H1 (cell line): ENCODE results near the gene VEPH1. TPM values are rescaled to one million over a fixed set of nuclear protein-coding genes. Genes with fewer than 3 reads are reported as not detected.

ENCODE experiments used
- CTCF ChIA-PET: fragments of 300-600 bp; sonication (Branson Sonifier 250); formaldehyde crosslinking; loops from one replicate; lab custom pipeline; 2021; ENCODE audit not compliant: partially characterized antibody; lab: Charles Lee
- POLR2A ChIA-PET: fragments of 300-600 bp; sonication (Branson Sonifier 250); formaldehyde crosslinking; loops from one replicate; lab custom pipeline; 2021; ENCODE audit warnings: inconsistent platforms; ENCODE audit not compliant: partially characterized antibody; lab: Charles Lee
- DNase-seq, 2 experiments: peaks; one replicate each; pipeline versions ENCODE4 v3.0.0 to v3.0.0-alpha.2; 2010 to 2022; ENCODE audit warnings: low spot score in 2 of 2, low read depth in 1 of 2, mixed read lengths in 1 of 2
- FAIRE-seq: peaks from 2 replicates; lab custom pipeline; 2011; peaks lifted over from hg19 to GRCh38; lab: Jason Lieb, UNC
- H2AFZ ChIP-seq: 2 replicates; pipeline ENCODE4 v1.8.1; 2012; ENCODE audit warnings: low read length, inconsistent platforms
- H2AK5ac ChIP-seq: 2 replicates; pipeline ENCODE4 v1.6.1; 2013; ENCODE audit warnings: low read depth, low read length
- H2BK120ac ChIP-seq: replicated peaks from 2 replicates; pipeline ENCODE3; 2013; ENCODE audit warnings: low read depth, low read length, inconsistent platforms
- H2BK12ac ChIP-seq: 2 replicates; pipeline ENCODE4 v1.6.1; 2013; ENCODE audit warnings: low read depth, low read length
- H2BK15ac ChIP-seq: 2 replicates; pipeline ENCODE4 v1.6.1; 2013; ENCODE audit warnings: low read length
- H2BK20ac ChIP-seq: 2 replicates; pipeline ENCODE4 v1.6.1; 2013; ENCODE audit warnings: low read length
- H2BK5ac ChIP-seq: 2 replicates; pipeline ENCODE4 v1.6.1; 2013; ENCODE audit warnings: low read depth, low read length
- H3K14ac ChIP-seq: 2 replicates; pipeline ENCODE4 v1.6.1; 2013; ENCODE audit warnings: inconsistent platforms; ENCODE audit not compliant: insufficient read length
- H3K18ac ChIP-seq: 2 replicates; pipeline ENCODE4 v1.6.1; 2013; ENCODE audit warnings: low read length; ENCODE audit errors: extremely low read depth
- H3K23ac ChIP-seq: 2 replicates; pipeline ENCODE4 v1.6.1; 2013; ENCODE audit warnings: inconsistent platforms; ENCODE audit not compliant: insufficient read length
- H3K23me2 ChIP-seq: 2 replicates; pipeline ENCODE4 v1.6.1; 2013; ENCODE audit warnings: low read depth, low read length
- H3K27ac ChIP-seq: 2 replicates; pipeline ENCODE4 v1.6.1; 2011; ENCODE audit warnings: low read depth, low read length, inconsistent platforms
- H3K27me3 ChIP-seq, 4 experiments: replicated peaks in 1 of 4; 1 replicate in 1 of 4; 2 replicates in 3 of 4; pipeline versions ENCODE4 v1.6.1 to v1.8.1; 2011 to 2013; ENCODE audit warnings: low read length in 3 of 4, mild to moderate bottlenecking in 3 of 4, inconsistent platforms in 2 of 4, mixed read lengths in 2 of 4, moderate library complexity in 1 of 4; ENCODE audit not compliant: control insufficient read depth in 3 of 4, insufficient read depth in 3 of 4; ENCODE audit errors: extremely low read depth in 1 of 4
- H3K36me3 ChIP-seq, 4 experiments: 2 replicates each; pipeline versions ENCODE4 v1.6.1 to v1.8.1; 2011 to 2013; ENCODE audit warnings: mild to moderate bottlenecking in 4 of 4, low read length in 3 of 4, moderate library complexity in 2 of 4, control low read depth in 1 of 4, inconsistent platforms in 1 of 4; ENCODE audit not compliant: insufficient read depth in 4 of 4, control insufficient read depth in 2 of 4
- H3K4ac ChIP-seq: replicated peaks from 2 replicates; pipeline ENCODE3; 2013; ENCODE audit warnings: low read length, low read depth, mixed read lengths, inconsistent platforms; ENCODE audit not compliant: insufficient read length
- H3K4me1 ChIP-seq, 4 experiments: replicated peaks in 1 of 4; 1 replicate in 1 of 4; 2 replicates in 3 of 4; pipeline versions ENCODE4 v1.6.1 to v1.8.1; 2011 to 2013; ENCODE audit warnings: low read length in 3 of 4, inconsistent platforms in 2 of 4, mixed read lengths in 1 of 4; ENCODE audit not compliant: insufficient read depth in 4 of 4, control insufficient read depth in 3 of 4
- H3K4me2 ChIP-seq, 2 experiments: 2 replicates each; pipeline versions ENCODE4 v1.6.1 to v1.8.1; 2011 to 2013; ENCODE audit warnings: low read depth in 2 of 2, low read length in 2 of 2, control low read depth in 1 of 2, inconsistent platforms in 1 of 2, mild to moderate bottlenecking in 1 of 2; ENCODE audit not compliant: insufficient read depth in 1 of 2
- H3K4me3 ChIP-seq, 4 experiments: fragments of 200-600, 300-600 bp in 1 of 4; sonication (generic), shearing (Covaris generic), sonication (Bioruptor Twin) in 1 of 4; 2 replicates each; pipeline versions ENCODE4 v1.5.1 to v1.8.1; 2011 to 2016; ENCODE audit warnings: low read length in 4 of 4, low read depth in 3 of 4, control low read depth in 2 of 4, inconsistent platforms in 2 of 4, mild to moderate bottlenecking in 2 of 4, mixed read lengths in 1 of 4, moderate library complexity in 1 of 4; ENCODE audit not compliant: insufficient read depth in 2 of 4; ENCODE audit errors: extremely low read depth in 1 of 4
- H3K56ac ChIP-seq: replicated peaks from 2 replicates; pipeline ENCODE3; 2013; ENCODE audit warnings: low read depth, mild to moderate bottlenecking, mixed read lengths, low read length, inconsistent platforms; ENCODE audit not compliant: insufficient read length
- H3K79me1 ChIP-seq: 2 replicates; pipeline ENCODE4 v1.6.1; 2013; ENCODE audit warnings: low read depth, low read length, control low read depth
- H3K79me2 ChIP-seq, 2 experiments: 2 replicates each; pipeline versions ENCODE4 v1.6.1 to v1.8.1; 2012 to 2013; ENCODE audit warnings: low read length in 2 of 2, mild to moderate bottlenecking in 2 of 2, inconsistent platforms in 1 of 2; ENCODE audit not compliant: insufficient read depth in 2 of 2, control insufficient read depth in 1 of 2
- H3K9ac ChIP-seq, 4 experiments: replicated peaks in 1 of 4; 1 replicate in 1 of 4; 2 replicates in 3 of 4; pipeline versions ENCODE4 v1.6.1 to v1.8.1; 2011 to 2013; ENCODE audit warnings: low read depth in 3 of 4, low read length in 3 of 4, control low read depth in 2 of 4, mild to moderate bottlenecking in 2 of 4, moderate library complexity in 2 of 4, inconsistent platforms in 1 of 4; ENCODE audit errors: extremely low read depth in 1 of 4
- H3K9me3 ChIP-seq, 2 experiments: 2 replicates each; pipeline versions ENCODE4 v1.6.1 to v1.8.1; 2012 to 2013; ENCODE audit warnings: mild to moderate bottlenecking in 2 of 2, moderate library complexity in 2 of 2, control low read depth in 1 of 2, inconsistent platforms in 1 of 2, low read depth in 1 of 2, low read length in 1 of 2, mixed read lengths in 1 of 2; ENCODE audit not compliant: insufficient read depth in 2 of 2
- H4K20me1 ChIP-seq, 2 experiments: replicated peaks in 1 of 2; 2 replicates each; pipeline versions ENCODE3 to v1.8.1; 2011 to 2013; ENCODE audit warnings: inconsistent platforms in 2 of 2, low read length in 2 of 2, mild to moderate bottlenecking in 1 of 2; ENCODE audit not compliant: insufficient read depth in 2 of 2, control insufficient read depth in 1 of 2
- H4K5ac ChIP-seq: 2 replicates; pipeline ENCODE4 v1.6.1; 2013; ENCODE audit warnings: low read length, low read depth, mixed read lengths, inconsistent platforms; ENCODE audit not compliant: insufficient read length
- H4K8ac ChIP-seq: 2 replicates; pipeline ENCODE4 v1.8.0; 2013; ENCODE audit warnings: mild to moderate bottlenecking, moderate library complexity, low read length, inconsistent platforms; ENCODE audit not compliant: insufficient read depth; ENCODE audit errors: extremely low read depth
- H4K91ac ChIP-seq: replicated peaks from 2 replicates; pipeline ENCODE3; 2013; ENCODE audit warnings: low read length, mixed read lengths, inconsistent platforms; ENCODE audit not compliant: insufficient read length
- CHD2 ChIP-seq: IDR thresholded peaks from 2 replicates; pipeline ENCODE4 v1.6.1; 2012; ENCODE audit warnings: low read length, improper control_type of control experiment
- NANOG ChIP-seq: IDR thresholded peaks from 2 replicates; pipeline ENCODE4 v1.6.1; 2011; ENCODE audit warnings: low read length, low read depth, mild to moderate bottlenecking, inconsistent platforms; ENCODE audit not compliant: insufficient read depth, poor library complexity, severe bottlenecking
- NRF1 ChIP-seq: IDR thresholded peaks from 2 replicates; pipeline ENCODE4 v1.6.1; 2011; ENCODE audit warnings: mild to moderate bottlenecking, low read depth, low read length, improper control_type of control experiment
- RAD21 ChIP-seq, 2 experiments: IDR thresholded peaks in 1 of 2; conservative IDR thresholded peaks in 1 of 2; 2 replicates each; pipeline ENCODE4 v1.6.1; 2011; ENCODE audit warnings: low read depth in 2 of 2, low read length in 2 of 2, improper control_type of control experiment in 1 of 2, inconsistent platforms in 1 of 2, mild to moderate bottlenecking in 1 of 2, moderate library complexity in 1 of 2
- SP2 ChIP-seq: IDR thresholded peaks from 2 replicates; pipeline ENCODE4 v1.6.1; 2012; ENCODE audit warnings: mild to moderate bottlenecking, low read length, inconsistent platforms
- TAF7 ChIP-seq: optimal IDR thresholded peaks from 2 replicates; pipeline ENCODE3; 2011; ENCODE audit warnings: low read depth, mild to moderate bottlenecking, inconsistent platforms, low read length, moderate library complexity, borderline replicate concordance
- TBP ChIP-seq: IDR thresholded peaks from 2 replicates; pipeline ENCODE4 v1.6.1; 2011; ENCODE audit warnings: low read depth, low read length, improper control_type of control experiment
- TEAD4 ChIP-seq: IDR thresholded peaks from 2 replicates; pipeline ENCODE4 v1.6.1; 2012; ENCODE audit warnings: low read depth, low read length, inconsistent platforms, mixed read lengths
- WGBS, 2 experiments: shearing (Covaris generic) in 1 of 2; methylation state at CpG; one replicate each; pipeline versions ENCODE4 v1.1.6 to v1.1.7; 2013 to 2015; ENCODE audit warnings: low lambda C conversion rate in 2 of 2, mixed read lengths in 2 of 2, inconsistent platforms in 1 of 2, low coverage in 1 of 2, missing lambda C conversion rate in 1 of 2; ENCODE audit not compliant: insufficient replicate concordance in 2 of 2, insufficient coverage in 1 of 2, insufficient read length in 1 of 2; ENCODE audit errors: extremely low coverage in 1 of 2, missing lambda C conversion rate in 1 of 2; 5-methylcytosine and 5-hydroxymethylcytosine counted together
- polyA plus RNA-seq, 7 experiments: library from polyadenylated mRNA; depleted of rRNA in 3 of 7; stranded (reverse) in 5 of 7; unstranded in 2 of 7; fragments of >200 nt in 5 of 7; fragments of 200-250 nt in 2 of 7; gene quantifications; 1 replicate in 5 of 7; 2 replicates in 1 of 7; 4 replicates in 1 of 7; pipeline versions ENCODE4 v1.2.1 to v1.2.3, GENCODE V29; 2011 to 2013; ENCODE audit warnings: missing spikeins in 2 of 7, mixed read lengths in 2 of 7
- total RNA-seq: library from RNA; stranded (reverse); fragmentation: NEBNext Ultra II Directional; extraction: Animal tissue kit (Norgen Biotek cat#: 25700); gene quantifications from 2 replicates; pipeline ENCODE4 v1.2.1, GENCODE V29; 2021

VEPH1 gene
- total and polyA plus RNA-seq, 2 of the 8 experiments (the other 6 are each of a cell fraction or from before 2014, with no cell fraction given), result 12.0 to 18.3 TPM

GRCh38 chr3:157477441-157477840, 25.8 kb downstream of the VEPH1 start:
- POLR2A ChIA-PET, result no interaction called here
- Histone ChIP-seq H3K23ac (no peak overlapping the region), H3K4ac (no peak overlapping the region), H4K8ac (no peak overlapping the region), H3K14ac (no peak overlapping the region), H4K5ac (no peak overlapping the region), H2BK5ac (no peak overlapping the region), H3K9ac (no peak overlapping the region), H2BK20ac (no peak overlapping the region), H4K20me1 (no peaks in the 10 kb centered on the region), H3K4me2 (no peak overlapping the region), H2AFZ (no peak overlapping the region), H3K27me3 (no peaks in the 10 kb centered on the region), H3K4me3 (no peak overlapping the region)
- no peak for FAIRE-seq
- no peak for TF ChIP-seq TBP
- TF ChIP-seq CHD2, result no peak
- TF ChIP-seq SP2, result no peak
- no peak for TF ChIP-seq TEAD4
- no peak for TF ChIP-seq TAF7
- no peak for TF ChIP-seq NANOG
- TF ChIP-seq RAD21 (IDR thresholded peaks at IDR 0.05 in 1 of 2, conservative IDR thresholded peaks at IDR 0.05 in 1 of 2; ENCODE audit: low read depth in 2 of 2, low read length in 2 of 2), result no peak
- TF ChIP-seq NRF1, result no peak
- TF ChIP-seq, all 59 proteins: peak for 0
- H2BK15ac ChIP-seq, result no peak overlapping the region
- peaks cover 6% of the 10 kb centered on the region in 2 experiments; a peak in 1 of 4 replicates for H3K9me3 ChIP-seq
- H3K27ac ChIP-seq, result no peak overlapping the region
- H3K4me1 ChIP-seq, result peaks cover 0 to 4% (median 0%) of the 10 kb centered on the region in 4 experiments; a peak in 1 of 7 replicates
- no peak overlapping the region for H2AK5ac ChIP-seq
- CTCF ChIA-PET, result interaction anchor here (1.4 to 1.8 kb wide), 2 partner anchors 16 to 273 kb away, joined by 4 to 5 read pairs; no protein-coding TSS in a partner anchor
- 88% methylated on average over 3 of the region's 3 CpGs; no CpG with 5 or more reads in 1 of the 2 experiments for WGBS, 2 experiments
- no peak for DNase-seq
- no peaks in the 10 kb centered on the region for H3K23me2 ChIP-seq
- H3K18ac ChIP-seq, result no peak overlapping the region
- no peaks in the 10 kb centered on the region for H3K79me1 ChIP-seq
- H3K79me2 ChIP-seq, result no peaks in the 10 kb centered on the region
- H4K91ac ChIP-seq, result no peak overlapping the region
- no peak overlapping the region for H2BK120ac ChIP-seq
- H3K56ac ChIP-seq, result no peak overlapping the region
- H3K36me3 ChIP-seq, result no peaks in the 10 kb centered on the region
- no peak overlapping the region for H2BK12ac ChIP-seq
